ENCODE results near the gene MED19. TPM values are rescaled to one million over a fixed set of nuclear protein-coding genes. Genes with fewer than 3 reads are reported as not detected.
A peak's percentile ranks its signal among the peaks of the same experiment; 100 is the strongest.

The MED19 gene
- total RNA-seq, 1 donor from 2014 or later, result 17.9 TPM

- Mint-ChIP-seq H3K27me3 (no peaks in the 10 kb centered on the region), H3K4me3 (no peak overlapping the region), H3K27ac (peak overlapping the region; percentile 92), H3K9me3 (no peaks in the 10 kb centered on the region), H3K36me3 (peaks cover 31% of the 10 kb centered on the region), H3K4me1 (ENCODE audit: unreplicated experiment) (peaks cover 12% of the 10 kb centered on the region)
- no peak for TF ChIP-seq CTCF (conservative IDR thresholded peaks at IDR 0.05)
- DNase-seq (ENCODE audit: extremely low spot score, unreplicated experiment), result no peak
Measured at GRCh38 chr11:57679396-57679795, 32.6 kb downstream of the MED19 start.

- Mint-ChIP-seq H3K36me3 (peaks cover 31% of the 10 kb centered on the region), H3K4me3 (peak overlapping the region; percentile 51), H3K4me1 (ENCODE audit: unreplicated experiment) (peaks cover 25% of the 10 kb centered on the region), H3K9me3 (no peaks in the 10 kb centered on the region), H3K27me3 (no peaks in the 10 kb centered on the region), H3K27ac (peak overlapping the region; percentile 54)
- no peak for DNase-seq (ENCODE audit: extremely low spot score, unreplicated experiment)
- TF ChIP-seq CTCF (conservative IDR thresholded peaks at IDR 0.05), result no peak
Measured at GRCh38 chr11:57675176-57675941, 36.7 kb downstream of the MED19 start.

GRCh38 chr11:57674251-57674650 is 37.8 kb downstream of the MED19 start:
- DNase-seq (ENCODE audit: extremely low spot score, unreplicated experiment), result no peak

GRCh38 chr11:57668434-57668782 is 43.6 kb downstream of the MED19 start:
- DNase-seq (ENCODE audit: extremely low spot score, unreplicated experiment), result no peak
- H3K4me1 Mint-ChIP-seq (ENCODE audit: unreplicated experiment), result peaks cover 19% of the 10 kb centered on the region
- H3K27me3 Mint-ChIP-seq, result no peaks in the 10 kb centered on the region
- peak overlapping the region; percentile 100 for H3K27ac Mint-ChIP-seq
- no peak for TF ChIP-seq CTCF (conservative IDR thresholded peaks at IDR 0.05)
- H3K36me3 Mint-ChIP-seq, result peaks cover 11% of the 10 kb centered on the region
- H3K4me3 Mint-ChIP-seq, result peak overlapping the region; percentile 96
- H3K9me3 Mint-ChIP-seq, result no peaks in the 10 kb centered on the region

More at GRCh38 chr11:57674251-57674650, 37.8 kb downstream of the MED19 start:
- TF ChIP-seq CTCF (conservative IDR thresholded peaks at IDR 0.05), result no peak
- Mint-ChIP-seq H3K27me3 (no peaks in the 10 kb centered on the region), H3K4me3 (peak overlapping the region; percentile 4), H3K9me3 (no peaks in the 10 kb centered on the region), H3K36me3 (peaks cover 30% of the 10 kb centered on the region), H3K27ac (peak overlapping the region; percentile 54), H3K4me1 (ENCODE audit: unreplicated experiment) (peaks cover 29% of the 10 kb centered on the region)

- Mint-ChIP-seq H3K4me1 (ENCODE audit: unreplicated experiment) (peaks cover 15% of the 10 kb centered on the region), H3K4me3 (peak within 1 kb of the TSS; percentile 96), H3K27ac (peak within 1 kb of the TSS; percentile 100), H3K9me3 (no peaks in the 10 kb centered on the region), H3K36me3 (peaks cover 7% of the 10 kb centered on the region), H3K27me3 (no peaks in the 10 kb centered on the region)
- TF ChIP-seq CTCF (conservative IDR thresholded peaks at IDR 0.05), result peak; percentile 64
- DNase-seq (ENCODE audit: extremely low spot score, unreplicated experiment), result peak; percentile 100
Measured at GRCh38 chr11:57667736-57668433, 44.1 kb downstream of the MED19 start, which contains the start of gene ZDHHC5. Gene ZDHHC5, plus strand, starts transcription at chr11:57668114. Its CDS starts 4,977 bp downstream, at chr11:57673091.

Data from type B pancreatic cell (in vitro differentiated cells).